ENCODE data around the gene COTL1.

DNA sequence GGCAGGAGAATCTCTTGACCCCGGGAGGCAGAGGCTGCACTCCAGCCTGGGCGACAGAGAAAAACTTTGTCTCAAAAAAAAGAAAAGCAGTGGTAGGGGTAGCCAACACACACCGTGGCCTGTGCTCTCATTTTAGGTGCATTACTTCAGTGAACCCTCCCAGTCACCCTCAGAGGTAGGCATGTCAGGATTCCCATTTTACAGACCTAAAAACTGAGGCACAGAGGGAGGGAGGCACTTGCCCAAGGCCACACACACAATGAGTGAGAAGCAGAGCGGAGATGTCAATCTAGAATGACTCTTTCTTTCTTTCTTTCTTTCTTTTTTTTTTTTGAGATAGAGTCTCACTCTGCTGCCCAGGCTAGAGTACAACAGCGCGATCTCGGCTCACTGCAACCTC lies 5.2 kb downstream of the COTL1 start:
- TF ChIP-seq POLR2AphosphoS5 (IDR thresholded peaks at IDR 0.05; ENCODE audit: low read depth, low read length), result no peak
- TF ChIP-seq, protein P1, sequence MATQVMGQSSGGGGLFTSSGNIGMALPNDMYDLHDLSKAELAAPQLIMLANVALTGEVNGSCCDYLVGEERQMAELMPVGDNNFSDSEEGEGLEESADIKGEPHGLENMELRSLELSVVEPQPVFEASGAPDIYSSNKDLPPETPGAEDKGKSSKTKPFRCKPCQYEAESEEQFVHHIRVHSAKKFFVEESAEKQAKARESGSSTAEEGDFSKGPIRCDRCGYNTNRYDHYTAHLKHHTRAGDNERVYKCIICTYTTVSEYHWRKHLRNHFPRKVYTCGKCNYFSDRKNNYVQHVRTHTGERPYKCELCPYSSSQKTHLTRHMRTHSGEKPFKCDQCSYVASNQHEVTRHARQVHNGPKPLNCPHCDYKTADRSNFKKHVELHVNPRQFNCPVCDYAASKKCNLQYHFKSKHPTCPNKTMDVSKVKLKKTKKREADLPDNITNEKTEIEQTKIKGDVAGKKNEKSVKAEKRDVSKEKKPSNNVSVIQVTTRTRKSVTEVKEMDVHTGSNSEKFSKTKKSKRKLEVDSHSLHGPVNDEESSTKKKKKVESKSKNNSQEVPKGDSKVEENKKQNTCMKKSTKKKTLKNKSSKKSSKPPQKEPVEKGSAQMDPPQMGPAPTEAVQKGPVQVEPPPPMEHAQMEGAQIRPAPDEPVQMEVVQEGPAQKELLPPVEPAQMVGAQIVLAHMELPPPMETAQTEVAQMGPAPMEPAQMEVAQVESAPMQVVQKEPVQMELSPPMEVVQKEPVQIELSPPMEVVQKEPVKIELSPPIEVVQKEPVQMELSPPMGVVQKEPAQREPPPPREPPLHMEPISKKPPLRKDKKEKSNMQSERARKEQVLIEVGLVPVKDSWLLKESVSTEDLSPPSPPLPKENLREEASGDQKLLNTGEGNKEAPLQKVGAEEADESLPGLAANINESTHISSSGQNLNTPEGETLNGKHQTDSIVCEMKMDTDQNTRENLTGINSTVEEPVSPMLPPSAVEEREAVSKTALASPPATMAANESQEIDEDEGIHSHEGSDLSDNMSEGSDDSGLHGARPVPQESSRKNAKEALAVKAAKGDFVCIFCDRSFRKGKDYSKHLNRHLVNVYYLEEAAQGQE (IDR thresholded peaks at IDR 0.05; ENCODE audit: insufficient read depth in 1 of 2, low read depth in 2 of 2, low read length in 2 of 2), result no peak
